Stimulated activated CD4-positive, alpha-beta T cell treated with anti-CD3 and anti-CD28 coated beads, Interleukin-1b, Interleukin-23, amount 100 ng/mL, for 1 hour (primary cell): ENCODE data around the gene CD34.

Source experiments
- DNase-seq, 2 donors: peaks; one replicate each; pipeline ENCODE4 v3.0.0-alpha.2; 2020; ENCODE audit warnings: low read depth in 2 of 2

The CD34 gene

DNA sequence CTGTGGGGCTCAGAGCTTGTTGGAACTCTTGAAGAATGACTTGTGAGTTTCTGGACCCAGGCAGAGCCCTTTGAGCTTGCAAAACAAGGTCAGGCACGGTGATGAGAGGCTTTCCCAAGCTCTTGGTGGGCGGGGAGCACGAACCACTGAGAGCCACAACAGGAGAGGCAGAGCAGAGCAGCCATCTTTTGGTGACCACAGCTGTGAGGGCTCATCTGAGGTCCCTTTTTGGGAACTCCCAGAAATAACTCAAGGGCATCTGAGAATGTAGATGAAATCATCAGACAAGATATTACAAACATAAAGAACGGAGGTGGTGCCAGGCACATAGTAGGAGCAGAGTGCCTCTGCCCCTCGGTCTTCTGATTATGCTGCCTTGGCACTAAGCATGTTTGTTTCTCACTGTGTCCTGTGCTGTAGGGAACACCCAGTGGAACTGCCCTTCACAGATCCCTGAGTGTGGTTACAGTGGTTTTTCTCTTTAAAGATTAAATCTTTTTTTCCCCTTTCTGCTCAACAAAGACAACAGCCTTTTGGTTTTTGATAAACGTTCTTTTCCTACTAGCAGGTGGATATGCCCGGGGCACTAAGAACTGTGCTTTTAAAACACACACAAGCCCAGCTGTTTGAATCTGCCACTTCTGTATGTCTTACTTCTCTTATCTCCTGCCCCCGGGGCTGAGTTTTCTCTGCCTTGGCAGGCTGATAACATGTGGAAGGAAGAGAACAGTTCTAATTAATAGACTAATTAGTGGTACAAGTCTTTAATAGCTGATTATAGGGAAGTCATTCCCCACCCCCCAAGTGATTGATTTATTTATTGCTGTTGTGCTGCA lies 37.7 kb downstream of the CD34 start:
- DNase-seq = no peak

- no peak for DNase-seq
Measured at GRCh38 chr1:207872621-207873020, 38.3 kb downstream of the CD34 start.

GRCh38 chr1:207871117-207871649 lies 39.7 kb downstream of the CD34 start:
- no peak for DNase-seq

GRCh38 chr1:207870306-207871031 lies 40.5 kb downstream of the CD34 start:
- DNase-seq = no peak

- DNase-seq = no peak
Measured at GRCh38 chr1:207869859-207870258, 41.1 kb downstream of the CD34 start.

DNA sequence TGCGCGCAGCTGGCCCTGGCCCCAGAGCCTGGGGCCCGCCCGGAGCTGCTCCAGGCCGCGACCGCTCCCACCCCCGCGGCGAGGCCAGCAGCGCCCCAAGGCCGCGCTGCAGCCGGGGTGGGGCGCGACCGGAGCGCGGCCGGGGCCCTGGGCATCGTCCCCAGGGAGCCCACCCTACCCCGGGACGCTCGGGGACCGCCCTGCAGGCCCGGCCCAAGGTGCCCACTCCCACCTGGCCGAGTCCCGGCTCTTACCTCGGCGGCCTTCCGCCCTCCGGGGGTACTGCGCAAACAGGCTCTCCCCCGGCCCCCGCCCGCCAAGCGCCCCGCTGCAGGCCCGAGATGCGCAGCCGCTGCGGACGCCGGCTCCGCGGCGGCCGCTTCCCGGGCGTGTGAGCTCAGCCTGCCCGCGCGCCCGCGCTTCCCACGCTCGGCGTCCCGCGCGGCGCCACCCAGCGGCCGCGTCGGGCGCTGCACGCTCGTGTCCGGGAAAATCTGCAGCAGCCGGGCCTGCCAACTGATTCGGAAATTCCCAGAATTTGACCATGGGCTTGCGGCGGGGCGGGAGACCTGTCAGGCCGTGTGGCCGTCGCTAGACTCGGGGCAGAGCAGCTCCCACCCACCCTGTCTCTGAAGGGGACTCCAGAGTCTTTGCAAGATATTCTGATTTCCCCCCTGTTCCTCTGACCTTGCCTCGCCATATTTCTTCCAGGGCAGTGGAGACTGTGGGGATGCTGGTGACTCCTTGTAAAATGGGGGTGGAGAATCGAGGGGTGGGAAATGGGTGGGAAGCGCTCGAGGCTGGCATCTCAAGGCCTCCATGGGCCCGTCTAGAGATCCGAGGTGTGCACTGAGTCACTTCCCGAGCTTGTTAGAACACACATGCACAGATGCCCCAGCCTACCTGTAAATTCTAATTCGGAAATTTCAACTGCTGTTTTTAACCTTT lies 41.9 kb downstream of the CD34 start:
- DNase-seq = peak in 1 of 2 donors; percentile 45

- DNase-seq = no peak
Measured at GRCh38 chr1:207868251-207868773, 42.6 kb downstream of the CD34 start.

DNA sequence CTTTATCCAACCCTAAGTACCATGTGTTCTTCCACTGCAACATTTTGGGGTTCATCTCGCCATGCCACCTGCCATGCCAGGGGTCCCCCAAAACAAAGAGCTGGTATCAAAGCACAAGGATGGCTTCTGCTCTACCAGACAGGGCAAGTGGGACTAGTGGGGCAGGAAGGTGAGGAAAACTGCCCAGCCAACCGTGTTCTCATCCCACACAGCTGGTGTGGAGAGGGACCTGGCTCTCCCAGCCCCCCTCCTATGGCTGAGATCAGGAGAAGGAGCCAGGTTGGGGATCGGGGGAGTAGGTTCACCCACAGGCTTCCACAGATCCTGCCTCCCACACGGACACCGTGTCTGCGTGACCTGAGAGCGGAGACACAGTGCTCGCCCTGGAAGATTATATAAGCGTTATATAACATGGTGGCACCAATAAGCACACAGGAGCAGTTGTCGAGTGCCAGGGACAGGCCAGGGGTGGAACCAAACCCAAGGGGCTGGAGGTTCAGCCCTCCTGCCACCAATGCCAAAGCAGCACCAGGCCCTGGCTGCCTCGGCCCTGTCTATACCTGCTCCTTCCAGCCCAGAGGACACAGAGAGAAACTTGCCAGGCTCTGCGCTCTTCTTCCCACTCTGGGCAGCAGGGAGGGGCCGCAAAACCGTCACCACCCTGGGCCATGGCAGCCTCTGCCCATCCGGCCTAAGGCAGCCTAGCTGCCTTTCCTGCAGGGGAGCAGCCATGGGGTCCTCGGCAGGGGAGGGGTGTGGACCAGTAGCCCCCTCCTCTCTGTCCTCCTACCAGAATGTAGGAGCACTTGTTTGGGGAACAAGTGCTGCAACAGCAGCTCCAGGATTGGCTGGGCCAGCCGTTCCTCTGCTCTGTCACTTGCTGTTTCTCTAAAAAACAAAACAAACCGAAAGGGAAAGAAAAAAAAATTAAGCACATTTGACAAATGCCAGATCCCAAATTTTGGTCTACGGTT lies 43.5 kb downstream of the CD34 start:
- DNase-seq = no peak

- DNase-seq = no peak
Measured at GRCh38 chr1:207866471-207867135, 44.3 kb downstream of the CD34 start.

DNA sequence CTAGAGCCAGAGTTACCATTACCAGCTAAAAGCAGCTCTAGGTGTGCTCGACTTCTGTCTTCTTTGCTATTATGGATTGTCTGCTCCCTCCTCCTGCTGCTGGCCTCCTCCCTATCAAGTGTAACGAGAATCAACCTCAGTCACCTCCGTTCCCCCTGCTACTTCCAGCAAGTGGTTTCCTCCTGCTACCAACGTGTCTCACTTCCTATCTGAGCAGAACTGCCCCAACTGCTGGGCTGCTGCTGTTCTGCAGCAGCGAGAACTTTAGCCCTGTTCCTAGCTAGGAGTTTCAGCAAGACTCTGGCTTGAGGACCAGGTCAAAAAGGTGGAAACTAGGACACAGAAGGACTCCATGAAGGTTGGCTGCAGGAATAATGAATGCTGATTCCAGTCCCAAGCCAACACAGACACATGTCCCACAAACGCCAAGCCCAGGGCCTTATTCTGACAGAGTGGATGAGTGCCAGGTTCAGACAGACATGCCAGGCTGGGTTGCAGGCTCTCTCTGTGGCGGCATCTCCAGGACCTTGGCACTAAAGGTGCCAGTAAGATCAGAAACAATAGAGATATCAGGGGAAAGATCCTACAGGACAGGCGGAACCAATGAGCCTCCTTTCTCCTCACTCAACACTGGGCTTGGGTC lies 46.9 kb downstream of the CD34 start:
- no peak for DNase-seq

DNA sequence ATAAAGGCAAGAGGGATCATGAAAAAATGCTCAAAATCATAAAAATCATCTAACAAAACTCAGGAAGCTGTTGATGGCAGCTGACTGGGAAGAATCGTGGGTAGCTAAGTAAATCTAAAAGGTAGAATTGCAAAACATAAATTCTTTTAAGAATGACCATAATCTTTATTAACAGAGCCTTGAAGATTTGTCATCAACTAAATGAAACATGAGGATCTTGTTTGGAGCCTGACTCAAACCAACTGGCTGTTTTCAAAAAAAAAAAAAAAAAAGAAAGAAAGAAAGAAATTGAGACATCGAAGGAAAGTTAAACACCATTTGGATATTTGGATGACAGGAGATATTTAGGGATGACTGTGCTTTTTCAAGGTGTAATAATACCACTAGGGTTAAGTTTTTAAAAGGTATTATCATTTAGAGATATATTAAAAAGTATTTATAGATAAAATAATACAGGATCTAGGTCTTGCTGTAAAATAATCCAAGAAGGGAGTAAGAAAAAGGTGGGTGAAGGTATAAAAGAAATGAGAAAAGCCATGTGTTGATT lies 48.6 kb downstream of the CD34 start:
- DNase-seq = no peak

- DNase-seq = no peak
Measured at GRCh38 chr1:207861442-207862177, 49.3 kb downstream of the CD34 start.

DNA sequence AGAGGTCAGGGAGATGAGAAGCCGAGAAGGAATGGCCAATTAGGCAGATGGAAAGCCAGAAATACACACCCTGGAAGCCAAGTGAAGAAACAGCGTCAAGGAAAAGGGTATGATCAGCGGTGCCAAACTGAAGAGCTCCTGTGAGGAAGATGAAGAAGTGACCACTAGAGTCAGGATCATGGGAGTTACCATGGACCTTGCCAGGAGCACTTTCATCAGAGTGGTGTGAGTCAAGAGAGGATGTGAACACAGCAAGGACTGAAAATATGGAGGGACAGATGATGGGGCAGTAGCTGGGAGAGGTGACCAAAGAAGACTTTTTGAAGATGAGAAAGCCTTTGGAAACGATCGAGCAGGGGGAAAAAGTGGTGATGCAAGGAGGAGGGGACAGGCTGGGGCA lies 50.4 kb downstream of the CD34 start:
- no peak for DNase-seq

GRCh38 chr1:207858806-207859205 lies 52.1 kb downstream of the CD34 start:
- no peak for DNase-seq

DNA sequence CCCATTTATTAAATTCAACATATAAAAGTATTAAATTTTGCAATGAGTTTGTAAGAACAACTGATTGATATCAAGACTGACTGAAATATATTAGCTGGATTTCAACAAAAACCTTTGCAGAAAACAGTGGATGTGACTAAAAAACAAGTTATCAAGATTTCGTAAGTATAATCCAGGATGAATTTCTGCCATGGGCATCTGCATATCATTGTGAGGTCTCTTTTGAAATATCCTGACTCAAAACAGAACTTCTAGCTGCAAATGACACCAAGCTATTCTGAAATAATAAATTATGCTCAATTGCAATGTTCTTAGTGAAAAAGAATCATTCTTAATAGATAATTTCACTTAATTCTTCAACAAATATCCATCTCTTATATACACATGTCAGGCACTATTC lies 52.6 kb downstream of the CD34 start:
- DNase-seq = no peak

DNA sequence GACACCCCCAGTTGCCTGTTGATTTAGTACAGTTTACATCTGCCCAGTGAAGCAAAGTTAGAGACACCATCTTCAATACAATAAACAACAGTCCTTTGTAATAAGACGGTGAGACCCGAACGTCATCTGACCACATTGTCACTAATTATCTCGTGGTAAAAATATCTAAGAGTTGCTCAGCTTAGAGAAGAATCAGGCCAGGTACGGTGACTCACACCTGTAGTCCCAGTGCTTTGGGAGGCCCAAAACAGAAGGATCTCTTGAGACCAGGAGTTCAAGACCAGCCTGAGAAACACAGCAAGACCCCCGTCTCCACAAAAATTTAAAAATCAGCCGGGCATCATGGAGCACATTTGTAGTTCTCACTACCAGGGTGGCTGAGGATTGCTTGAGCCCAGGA lies 53.5 kb downstream of the CD34 start:
- DNase-seq = no peak

GRCh38 chr1:207856276-207857023 lies 54.5 kb downstream of the CD34 start:
- no peak for DNase-seq

DNA sequence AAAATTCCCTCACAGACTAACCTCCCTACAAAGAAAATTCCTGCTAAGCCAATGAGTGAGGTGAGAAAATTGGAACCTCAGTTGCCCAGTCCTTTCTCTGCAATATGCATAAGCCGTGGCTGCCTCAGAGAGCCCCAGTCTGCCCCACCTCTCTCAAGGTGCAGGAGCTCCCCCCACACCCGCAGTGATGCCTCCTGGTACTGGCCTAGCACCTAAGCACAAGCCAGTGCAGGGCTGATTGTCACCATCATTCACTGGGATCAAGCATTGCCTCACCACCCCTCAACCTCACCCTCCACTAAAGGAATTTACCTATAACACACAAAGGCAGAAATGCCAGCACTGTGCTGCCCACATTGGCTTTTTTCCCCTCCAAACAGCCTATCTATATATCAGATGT lies 56.9 kb downstream of the CD34 start:
- DNase-seq = no peak
